Measurements from ENCODE around the gene SELENOF. TPM values are rescaled to one million over a fixed set of nuclear protein-coding genes. Genes with fewer than 3 reads are reported as not detected.

The SELENOF gene
- total RNA-seq, 1 donor from 2014 or later = 95.2 TPM

GRCh38 chr1:86861424-86861823 lies 52.5 kb downstream of the SELENOF start:
- no peak overlapping the region for H3K4me3 Mint-ChIP-seq (ENCODE audit: unreplicated experiment)
- no peak for DNase-seq
- no peak overlapping the region for H3K27ac Mint-ChIP-seq (ENCODE audit: unreplicated experiment)
- TF ChIP-seq CTCF (IDR thresholded peaks at IDR 0.05; ENCODE audit: partially characterized antibody, unreplicated experiment) = no peak
- no peaks in the 10 kb centered on the region for H3K27me3 Mint-ChIP-seq (ENCODE audit: unreplicated experiment)
- no peaks in the 10 kb centered on the region for H3K9me3 Mint-ChIP-seq (ENCODE audit: unreplicated experiment)
- H3K4me1 Mint-ChIP-seq (ENCODE audit: low read depth, unreplicated experiment) = peaks cover 2% of the 10 kb centered on the region
- H3K36me3 Mint-ChIP-seq (ENCODE audit: unreplicated experiment) = no peaks in the 10 kb centered on the region

GRCh38 chr1:86860424-86860823 lies 53.5 kb downstream of the SELENOF start:
- no peak overlapping the region for H3K27ac Mint-ChIP-seq (ENCODE audit: unreplicated experiment)
- H3K4me1 Mint-ChIP-seq (ENCODE audit: low read depth, unreplicated experiment) = peaks cover 2% of the 10 kb centered on the region
- H3K27me3 Mint-ChIP-seq (ENCODE audit: unreplicated experiment) = no peaks in the 10 kb centered on the region
- H3K36me3 Mint-ChIP-seq (ENCODE audit: unreplicated experiment) = no peaks in the 10 kb centered on the region
- no peak overlapping the region for H3K4me3 Mint-ChIP-seq (ENCODE audit: unreplicated experiment)
- TF ChIP-seq CTCF (IDR thresholded peaks at IDR 0.05; ENCODE audit: partially characterized antibody, unreplicated experiment) = no peak
- no peaks in the 10 kb centered on the region for H3K9me3 Mint-ChIP-seq (ENCODE audit: unreplicated experiment)
- no peak for DNase-seq

GRCh38 chr1:86860020-86860419 lies 53.9 kb downstream of the SELENOF start:
- Mint-ChIP-seq H3K4me1 (ENCODE audit: low read depth, unreplicated experiment) (peaks cover 2% of the 10 kb centered on the region), H3K9me3 (ENCODE audit: unreplicated experiment) (no peaks in the 10 kb centered on the region), H3K27me3 (ENCODE audit: unreplicated experiment) (no peaks in the 10 kb centered on the region), H3K4me3 (ENCODE audit: unreplicated experiment) (no peak overlapping the region), H3K27ac (ENCODE audit: unreplicated experiment) (no peak overlapping the region), H3K36me3 (ENCODE audit: unreplicated experiment) (no peaks in the 10 kb centered on the region)
- no peak for DNase-seq
- no peak for TF ChIP-seq CTCF (IDR thresholded peaks at IDR 0.05; ENCODE audit: partially characterized antibody, unreplicated experiment)

- H3K4me1 Mint-ChIP-seq (ENCODE audit: low read depth, unreplicated experiment) = peaks cover 2% of the 10 kb centered on the region
- H3K27me3 Mint-ChIP-seq (ENCODE audit: unreplicated experiment) = no peaks in the 10 kb centered on the region
- DNase-seq = no peak
- no peak overlapping the region for H3K27ac Mint-ChIP-seq (ENCODE audit: unreplicated experiment)
- H3K36me3 Mint-ChIP-seq (ENCODE audit: unreplicated experiment) = no peaks in the 10 kb centered on the region
- no peak for TF ChIP-seq CTCF (IDR thresholded peaks at IDR 0.05; ENCODE audit: partially characterized antibody, unreplicated experiment)
- H3K4me3 Mint-ChIP-seq (ENCODE audit: unreplicated experiment) = no peak overlapping the region
- peaks cover 1% of the 10 kb centered on the region for H3K9me3 Mint-ChIP-seq (ENCODE audit: unreplicated experiment)
Observed at GRCh38 chr1:86858524-86859261, 55.2 kb downstream of the SELENOF start.

GRCh38 chr1:86856196-86856595 lies 57.7 kb downstream of the SELENOF start:
- H3K27me3 Mint-ChIP-seq (ENCODE audit: unreplicated experiment) = no peaks in the 10 kb centered on the region
- no peak overlapping the region for H3K27ac Mint-ChIP-seq (ENCODE audit: unreplicated experiment)
- peaks cover 2% of the 10 kb centered on the region for H3K4me1 Mint-ChIP-seq (ENCODE audit: low read depth, unreplicated experiment)
- TF ChIP-seq CTCF (IDR thresholded peaks at IDR 0.05; ENCODE audit: partially characterized antibody, unreplicated experiment) = no peak
- no peak overlapping the region for H3K4me3 Mint-ChIP-seq (ENCODE audit: unreplicated experiment)
- DNase-seq = no peak
- peaks cover 4% of the 10 kb centered on the region for H3K9me3 Mint-ChIP-seq (ENCODE audit: unreplicated experiment)
- peaks cover 3% of the 10 kb centered on the region for H3K36me3 Mint-ChIP-seq (ENCODE audit: unreplicated experiment)
